Measurements from ENCODE around the gene SLC5A7. TPM values are rescaled to one million over a fixed set of nuclear protein-coding genes. Genes with fewer than 3 reads are reported as not detected.

The SLC5A7 gene
- total RNA-seq, 2 donors from 2014 or later: not detected

DNA sequence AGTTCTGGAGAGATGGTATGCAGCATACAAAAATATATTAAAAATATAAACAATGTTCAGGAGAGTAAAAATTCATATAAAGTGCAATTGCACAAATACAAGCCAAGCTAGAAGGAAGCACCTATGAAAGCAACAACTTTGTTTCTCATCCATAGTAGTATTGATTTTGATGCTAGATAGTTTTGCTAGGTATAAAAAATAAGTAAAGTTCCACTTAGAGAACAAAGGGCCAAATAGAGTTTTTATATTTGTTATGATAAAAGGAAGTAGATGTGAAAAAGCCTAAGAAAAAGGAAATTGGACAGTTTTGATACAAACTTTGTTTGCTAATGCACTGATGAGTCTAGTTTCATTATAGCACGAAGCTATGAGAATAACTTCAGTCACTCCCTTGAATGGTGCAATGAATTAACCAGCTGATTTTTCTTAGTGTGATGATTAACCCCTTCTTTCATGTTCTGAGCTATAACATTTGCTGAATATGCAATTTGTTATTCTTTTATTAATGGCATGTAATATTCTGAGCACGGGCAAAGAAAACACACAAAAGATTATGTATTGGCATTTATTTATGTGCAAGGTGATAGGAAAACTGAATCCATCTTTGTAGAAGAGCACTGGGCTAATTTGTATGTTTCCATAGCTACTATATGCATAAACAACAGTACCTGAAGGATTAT is 24.7 kb downstream of the SLC5A7 start:
- Mint-ChIP-seq H3K36me3 (ENCODE audit: low read depth) (no peaks in the 10 kb centered on the region), H3K27ac (no peak overlapping the region), H3K4me3 (no peak overlapping the region), H3K27me3 (ENCODE audit: insufficient read depth) (no peaks in the 10 kb centered on the region), H3K9me3 (peaks cover 12% of the 10 kb centered on the region), H3K4me1 (no peaks in the 10 kb centered on the region)
- Histone ChIP-seq H3K27ac (ENCODE audit: low read depth, low read length) (no peak overlapping the region), H3K4me1 (ENCODE audit: control insufficient read depth, insufficient read depth, low read length) (no peaks in the 10 kb centered on the region), H3K4me3 (ENCODE audit: low read length) (no peak overlapping the region), H3K36me3 (ENCODE audit: control insufficient read depth, insufficient read depth, low read length) (no peaks in the 10 kb centered on the region), H3K9me3 (ENCODE audit: control insufficient read depth, low read length) (no peaks in the 10 kb centered on the region), H3K9ac (ENCODE audit: extremely low read depth, low read length, poor library complexity, severe bottlenecking) (no peak overlapping the region), H3K27me3 (ENCODE audit: control insufficient read depth, insufficient read depth, low read length, poor library complexity, severe bottlenecking) (no peaks in the 10 kb centered on the region)
- WGBS, 2 experiments (ENCODE audit: insufficient coverage in 1 of 2, insufficient read length in 1 of 2): 86 to 92% methylated on average over 1 to 2 of the region's 2 CpGs
- no peak for DNase-seq
- TF ChIP-seq, protein P1, sequence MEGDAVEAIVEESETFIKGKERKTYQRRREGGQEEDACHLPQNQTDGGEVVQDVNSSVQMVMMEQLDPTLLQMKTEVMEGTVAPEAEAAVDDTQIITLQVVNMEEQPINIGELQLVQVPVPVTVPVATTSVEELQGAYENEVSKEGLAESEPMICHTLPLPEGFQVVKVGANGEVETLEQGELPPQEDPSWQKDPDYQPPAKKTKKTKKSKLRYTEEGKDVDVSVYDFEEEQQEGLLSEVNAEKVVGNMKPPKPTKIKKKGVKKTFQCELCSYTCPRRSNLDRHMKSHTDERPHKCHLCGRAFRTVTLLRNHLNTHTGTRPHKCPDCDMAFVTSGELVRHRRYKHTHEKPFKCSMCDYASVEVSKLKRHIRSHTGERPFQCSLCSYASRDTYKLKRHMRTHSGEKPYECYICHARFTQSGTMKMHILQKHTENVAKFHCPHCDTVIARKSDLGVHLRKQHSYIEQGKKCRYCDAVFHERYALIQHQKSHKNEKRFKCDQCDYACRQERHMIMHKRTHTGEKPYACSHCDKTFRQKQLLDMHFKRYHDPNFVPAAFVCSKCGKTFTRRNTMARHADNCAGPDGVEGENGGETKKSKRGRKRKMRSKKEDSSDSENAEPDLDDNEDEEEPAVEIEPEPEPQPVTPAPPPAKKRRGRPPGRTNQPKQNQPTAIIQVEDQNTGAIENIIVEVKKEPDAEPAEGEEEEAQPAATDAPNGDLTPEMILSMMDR (conservative IDR thresholded peaks at IDR 0.05): no peak

DNA sequence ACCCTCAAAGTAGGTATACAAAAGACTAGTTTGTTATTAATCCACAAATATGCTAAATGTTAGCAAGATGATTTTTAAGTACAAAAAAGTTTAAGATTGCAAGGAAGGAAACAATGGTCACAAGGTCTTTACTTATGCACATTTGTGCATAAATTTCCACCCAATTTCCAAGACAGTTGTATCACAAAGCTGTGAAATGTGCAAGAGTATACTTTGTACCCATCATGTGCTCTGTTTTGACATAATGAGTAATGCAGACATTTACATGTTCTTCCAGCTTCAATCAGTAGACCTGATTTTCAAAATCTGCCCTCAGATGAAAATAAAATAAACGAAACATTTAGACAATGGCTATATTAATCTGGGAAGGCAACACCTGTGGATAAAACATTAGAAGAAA is 27.0 kb downstream of the SLC5A7 start:
- Mint-ChIP-seq H3K27me3 (ENCODE audit: insufficient read depth) (no peaks in the 10 kb centered on the region), H3K27ac (no peak overlapping the region), H3K4me1 (no peaks in the 10 kb centered on the region), H3K4me3 (no peak overlapping the region), H3K9me3 (peaks cover 12% of the 10 kb centered on the region), H3K36me3 (ENCODE audit: low read depth) (no peaks in the 10 kb centered on the region)
- H3K36me3 ChIP-seq (ENCODE audit: control insufficient read depth, insufficient read depth, low read length): no peaks in the 10 kb centered on the region
- no peak overlapping the region for H3K9ac ChIP-seq (ENCODE audit: extremely low read depth, low read length, poor library complexity, severe bottlenecking)
- TF ChIP-seq, protein P1 (conservative IDR thresholded peaks at IDR 0.05): no peak
- H3K4me1 ChIP-seq (ENCODE audit: control insufficient read depth, insufficient read depth, low read length): no peaks in the 10 kb centered on the region
- 91% methylated on average over 1 of the region's 1 CpG; no CpG with 5 or more reads in 1 of the 2 experiments for WGBS, 2 experiments (ENCODE audit: insufficient coverage in 1 of 2, insufficient read length in 1 of 2)
- no peak overlapping the region for H3K4me3 ChIP-seq (ENCODE audit: low read length)
- H3K27me3 ChIP-seq (ENCODE audit: control insufficient read depth, insufficient read depth, low read length, poor library complexity, severe bottlenecking): no peaks in the 10 kb centered on the region
- H3K9me3 ChIP-seq (ENCODE audit: control insufficient read depth, low read length): no peaks in the 10 kb centered on the region
- no peak for DNase-seq
- H3K27ac ChIP-seq (ENCODE audit: low read depth, low read length): no peak overlapping the region

DNA sequence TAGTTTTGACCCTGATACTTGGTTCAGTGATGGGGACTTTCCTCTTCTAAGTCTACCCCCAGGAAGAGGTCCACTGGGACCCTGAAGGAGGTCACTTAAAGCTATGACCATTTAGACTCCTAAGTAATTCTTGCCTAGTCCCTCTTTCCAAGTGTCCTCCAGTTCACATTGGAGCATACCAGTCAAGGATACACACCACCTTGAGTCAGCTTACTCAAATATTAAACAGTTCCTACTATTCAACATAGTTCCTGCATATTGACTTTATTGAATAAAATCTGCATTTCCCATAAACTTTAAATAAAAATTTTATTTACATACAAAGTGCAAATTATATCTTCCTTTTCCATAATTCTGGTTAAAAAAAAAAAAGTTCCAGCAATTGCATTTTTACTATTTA is 36.3 kb downstream of the SLC5A7 start:
- Mint-ChIP-seq H3K27ac (no peak overlapping the region), H3K27me3 (ENCODE audit: insufficient read depth) (no peaks in the 10 kb centered on the region), H3K9me3 (no peaks in the 10 kb centered on the region), H3K4me3 (no peak overlapping the region), H3K36me3 (ENCODE audit: low read depth) (no peaks in the 10 kb centered on the region), H3K4me1 (peaks cover 3% of the 10 kb centered on the region)
- Histone ChIP-seq H3K4me3 (ENCODE audit: low read length) (no peak overlapping the region), H3K27ac (ENCODE audit: low read depth, low read length) (no peak overlapping the region), H3K4me1 (ENCODE audit: control insufficient read depth, insufficient read depth, low read length) (no peaks in the 10 kb centered on the region), H3K9me3 (ENCODE audit: control insufficient read depth, low read length) (no peaks in the 10 kb centered on the region), H3K9ac (ENCODE audit: extremely low read depth, low read length, poor library complexity, severe bottlenecking) (no peak overlapping the region), H3K36me3 (ENCODE audit: control insufficient read depth, insufficient read depth, low read length) (no peaks in the 10 kb centered on the region), H3K27me3 (ENCODE audit: control insufficient read depth, insufficient read depth, low read length, poor library complexity, severe bottlenecking) (no peaks in the 10 kb centered on the region)
- DNase-seq: no peak
- TF ChIP-seq, protein P1 (conservative IDR thresholded peaks at IDR 0.05): no peak

Data from endodermal cell (in vitro differentiated cells).